Endothelial cell of umbilical vein (primary cell): ENCODE data around the gene EMC7. TPM values are rescaled to one million over a fixed set of nuclear protein-coding genes. Genes with fewer than 3 reads are reported as not detected.

Experiments
- BruUV-seq: library from RNA; stranded (reverse); fragments of 400-500 nt; replicated peaks from 2 replicates; lab custom pipeline; 2021; lab: Mats Ljungman, UMichigan
- CTCF ChIA-PET: fragments of 300-600, 350-600 bp; sonication (Branson Sonifier 250); formaldehyde crosslinking; loops from one replicate; lab custom pipeline; 2021; ENCODE audit warnings: antibody characterized with exemption, inconsistent platforms; lab: Charles Lee
- POLR2A ChIA-PET: fragments of 300-600, 350-600 bp; sonication (Branson Sonifier 250); formaldehyde crosslinking; loops from one replicate; lab custom pipeline; 2021; ENCODE audit warnings: antibody characterized with exemption, inconsistent platforms; lab: Charles Lee
- DNase-seq: peaks from one replicate; pipeline ENCODE4 v3.0.0-alpha.2; 2011; ENCODE audit warnings: low read depth, low spot score
- FAIRE-seq: peaks from 2 replicates; lab custom pipeline; 2011; peaks lifted over from hg19 to GRCh38; lab: Jason Lieb, UNC
- H2AFZ ChIP-seq: 2 replicates; pipeline ENCODE4 v1.6.0; 2012; ENCODE audit warnings: low read depth, low read length, control low read depth, inconsistent platforms
- H3K27ac ChIP-seq: 2 replicates; pipeline ENCODE4 v1.5.1; 2011; ENCODE audit warnings: low read depth, mild to moderate bottlenecking, control low read depth, low read length, moderate library complexity; ENCODE audit not compliant: insufficient read depth
- H3K27me3 ChIP-seq, 2 experiments: 2 replicates each; pipeline versions ENCODE4 v1.6.0 to v1.6.1; 2011; ENCODE audit warnings: low read length in 2 of 2, mixed read lengths in 1 of 2; ENCODE audit not compliant: control insufficient read depth in 2 of 2, insufficient read depth in 2 of 2
- H3K36me3 ChIP-seq, 2 experiments: 2 replicates in 1 of 2; 3 replicates in 1 of 2; pipeline ENCODE4 v1.5.1; 2011; ENCODE audit warnings: low read length in 2 of 2, mild to moderate bottlenecking in 1 of 2, moderate library complexity in 1 of 2; ENCODE audit not compliant: control insufficient read depth in 2 of 2, insufficient read depth in 2 of 2; ENCODE audit errors: extremely low read depth in 1 of 2
- H3K4me1 ChIP-seq: 3 replicates; pipeline ENCODE4 v1.5.1; 2011; ENCODE audit warnings: mild to moderate bottlenecking, low read length; ENCODE audit not compliant: control insufficient read depth, insufficient read depth; ENCODE audit errors: extremely low read depth
- H3K4me2 ChIP-seq: 2 replicates; pipeline ENCODE4 v1.6.1; 2011; ENCODE audit warnings: low read length, control low read depth, mixed read lengths; ENCODE audit not compliant: insufficient read depth
- H3K4me3 ChIP-seq, 3 experiments: fragments of 200-600 bp in 1 of 3; sonication (generic), shearing (Covaris generic) in 1 of 3; replicated peaks in 1 of 3; 2 replicates each; pipeline ENCODE4 v1.5.1; 2011 to 2016; ENCODE audit warnings: control low read depth in 3 of 3, low read length in 3 of 3, mild to moderate bottlenecking in 2 of 3, inconsistent platforms in 1 of 3, low read depth in 1 of 3, moderate library complexity in 1 of 3; ENCODE audit not compliant: insufficient read depth in 1 of 3
- H3K79me2 ChIP-seq: 2 replicates; pipeline ENCODE4 v1.6.0; 2012; ENCODE audit warnings: low read length, inconsistent platforms; ENCODE audit not compliant: control insufficient read depth, insufficient read depth
- H3K9ac ChIP-seq: replicated peaks from 2 replicates; pipeline ENCODE3; 2011; ENCODE audit warnings: low read length, control low read depth; ENCODE audit not compliant: insufficient read depth; ENCODE audit errors: extremely low read depth
- H3K9me1 ChIP-seq: replicated peaks from 3 replicates; pipeline ENCODE4 v1.6.0; 2011; ENCODE audit warnings: mild to moderate bottlenecking, low read length; ENCODE audit not compliant: control insufficient read depth, insufficient read depth; ENCODE audit errors: extremely low read depth
- H3K9me3 ChIP-seq: replicated peaks from 2 replicates; pipeline ENCODE4 v1.5.1; 2012; ENCODE audit warnings: low read length, inconsistent platforms; ENCODE audit not compliant: control insufficient read depth, insufficient read depth
- H4K20me1 ChIP-seq: replicated peaks from 2 replicates; pipeline ENCODE3; 2011; ENCODE audit warnings: mild to moderate bottlenecking, low read length; ENCODE audit not compliant: control insufficient read depth, insufficient read depth; ENCODE audit errors: extremely low read depth
- FOS ChIP-seq: IDR thresholded peaks from 2 replicates; pipeline ENCODE4 v1.6.1; 2011; ENCODE audit warnings: mild to moderate bottlenecking, low read length, moderate library complexity, borderline replicate concordance; ENCODE audit not compliant: insufficient read depth
- GATA2 ChIP-seq: IDR thresholded peaks from 2 replicates; pipeline ENCODE4 v1.7.0; 2011; ENCODE audit warnings: low read depth, mild to moderate bottlenecking, moderate library complexity, mixed read lengths, low read length; ENCODE audit not compliant: insufficient read length, insufficient read depth
- JUN ChIP-seq: IDR thresholded peaks from 2 replicates; pipeline ENCODE4 v1.6.1; 2011; ENCODE audit warnings: borderline replicate concordance, low read depth; ENCODE audit not compliant: insufficient read length, insufficient read depth
- MYC ChIP-seq: IDR thresholded peaks from one replicate; pipeline ENCODE4 v1.6.1; 2011; ENCODE audit warnings: mild to moderate bottlenecking, low read depth, low read length
- POLR2A ChIP-seq: IDR thresholded peaks from 2 replicates; pipeline ENCODE4 v1.6.1; 2012; ENCODE audit warnings: low read depth, mild to moderate bottlenecking, control low read depth, low read length
- POLR2AphosphoS5 ChIP-seq: IDR thresholded peaks from 2 replicates; pipeline ENCODE4 v1.6.1; 2012; ENCODE audit warnings: low read depth, mild to moderate bottlenecking, control low read depth, low read length, moderate library complexity; ENCODE audit not compliant: insufficient read depth
- dilution Hi-C: fragments of 300-500 bp; cut with MboI; formaldehyde crosslinking; loops from one replicate; pipeline ENCODE4 v1.15.0; 2019; ENCODE audit warnings: low sequenced_read_pairs; ENCODE audit not compliant: extremely low pct_ligation_motif_present
- intact Hi-C: fragments of 100-400 bp; cut with micrococcal nuclease; formaldehyde crosslinking; loops from one replicate; pipeline ENCODE4 v1.10.0; 2022
- polyA plus RNA-seq, 4 experiments: library from polyadenylated mRNA; depleted of rRNA in 3 of 4; stranded (reverse) in 3 of 4; unstranded in 1 of 4; fragments of >200 nt; gene quantifications; 2 replicates each; pipeline versions ENCODE4 v1.2.1 to v1.2.3, GENCODE V29; 2011 to 2012; ENCODE audit warnings: missing spikeins in 1 of 4
- total RNA-seq: library from RNA; stranded (reverse); gene quantifications from 2 replicates; pipeline ENCODE4 v1.2.3, GENCODE V29; 2021
- TF ChIP-seq, protein P1 (sequence below), 2 donors: IDR thresholded peaks; 1 replicate in 1 of 2; 2 replicates in 1 of 2; pipeline ENCODE4 v1.5.1; 2011; ENCODE audit warnings: low read length in 2 of 2, mild to moderate bottlenecking in 2 of 2, moderate library complexity in 2 of 2, control low read depth in 1 of 2, inconsistent platforms in 1 of 2, low read depth in 1 of 2; ENCODE audit not compliant: insufficient read depth in 1 of 2; ENCODE audit errors: extremely low read depth in 1 of 2

The EMC7 gene
- total and polyA plus RNA-seq, 2 donors (not counting 3 experiments of a cell fraction or from before 2014, with no cell fraction given), result 57.0 to 70.6 TPM

DNA sequence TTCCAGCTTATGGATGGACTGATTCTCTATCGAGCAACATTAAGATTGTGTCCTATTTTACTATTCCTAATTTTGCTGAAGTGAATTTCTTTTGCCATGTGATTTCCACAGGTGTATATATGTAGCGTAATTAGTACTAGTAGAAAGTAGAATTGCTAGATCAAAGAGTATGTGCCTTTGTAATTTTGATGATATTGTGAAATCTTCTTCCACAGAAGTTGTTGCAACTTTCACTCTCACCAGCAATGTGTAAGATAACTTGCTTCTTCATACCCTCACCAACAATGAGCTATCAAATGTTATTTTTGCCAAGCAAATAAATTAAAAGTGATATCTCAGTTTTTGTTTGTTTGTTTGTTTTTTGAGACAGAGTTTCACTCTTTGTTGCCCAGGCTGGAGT is 5.7 kb upstream of the EMC7 start:
- intact Hi-C loops, result loop anchor here (10.0 kb wide), 1 partner anchor 327 kb away; the partner anchor contains the start of gene GOLGA8A
- dilution Hi-C loops, result no loop called here
- H3K27ac ChIP-seq, result no peak overlapping the region
- H3K9me1 ChIP-seq, result no peaks in the 10 kb centered on the region
- no peak overlapping the region for H2AFZ ChIP-seq
- H3K36me3 ChIP-seq, result no peaks in the 10 kb centered on the region
- peaks cover 6% of the 10 kb centered on the region for H3K4me1 ChIP-seq
- BruUV-seq, result no TSS peak
- CTCF ChIA-PET, result interaction anchor here (0.9 to 2.2 kb wide), 2 partner anchors 102 to 105 kb away, joined by 3 to 14 read pairs; partner anchors contain the start of gene KATNBL1
- H3K9me3 ChIP-seq, result no peaks in the 10 kb centered on the region
- POLR2A ChIA-PET, result no interaction called here
- no peaks in the 10 kb centered on the region for H4K20me1 ChIP-seq
- FAIRE-seq (no peak), DNase-seq (no peak)
- no peak overlapping the region for H3K4me3 ChIP-seq
- TF ChIP-seq POLR2A (no peak), MYC (no peak), GATA2 (no peak)
- no peaks in the 10 kb centered on the region for H3K27me3 ChIP-seq
- H3K4me2 ChIP-seq, result no peak overlapping the region
- no peak overlapping the region for H3K9ac ChIP-seq
- H3K79me2 ChIP-seq, result no peaks in the 10 kb centered on the region

DNA sequence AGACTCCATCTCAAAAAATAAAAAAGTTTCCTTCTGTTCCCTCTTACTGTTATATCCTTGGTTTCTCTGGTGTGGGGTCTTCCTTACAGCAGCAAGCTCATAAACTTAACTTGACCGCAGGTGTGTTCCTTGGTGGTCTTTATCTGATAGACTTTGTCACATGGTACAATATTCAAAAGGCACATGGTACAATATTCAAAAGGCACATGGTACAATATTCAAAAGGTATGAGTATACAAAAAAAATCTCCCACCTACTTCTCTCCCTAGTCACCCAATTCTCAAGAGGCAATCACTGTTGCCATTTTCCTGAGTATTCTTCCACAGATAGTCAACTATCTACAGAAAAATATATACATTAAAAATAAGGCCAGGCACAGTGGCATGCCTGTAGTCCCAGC is 4.8 kb upstream of the EMC7 start:
- no peaks in the 10 kb centered on the region for H4K20me1 ChIP-seq
- H3K4me2 ChIP-seq, result no peak overlapping the region
- DNase-seq (no peak), FAIRE-seq (no peak)
- no peaks in the 10 kb centered on the region for H3K27me3 ChIP-seq
- no peaks in the 10 kb centered on the region for H3K36me3 ChIP-seq
- peaks cover 6% of the 10 kb centered on the region for H3K4me1 ChIP-seq
- peaks cover 2% of the 10 kb centered on the region for H3K79me2 ChIP-seq
- ChIA-PET POLR2A (no interaction called here), CTCF (interaction anchor here (0.9 to 2.2 kb wide), 2 partner anchors 103 to 105 kb away, joined by 3 to 14 read pairs; partner anchors contain the start of gene KATNBL1)
- dilution Hi-C loops (no loop called here), intact Hi-C loops (loop anchor here (10.0 kb wide), 1 partner anchor 328 kb away; the partner anchor contains the start of gene GOLGA8A)
- no peaks in the 10 kb centered on the region for H3K9me3 ChIP-seq
- no peak overlapping the region for H2AFZ ChIP-seq
- no TSS peak for BruUV-seq
- TF ChIP-seq GATA2 (no peak), FOS (no peak), MYC (no peak), JUN (no peak), POLR2AphosphoS5 (no peak)
- TF ChIP-seq, protein P1, sequence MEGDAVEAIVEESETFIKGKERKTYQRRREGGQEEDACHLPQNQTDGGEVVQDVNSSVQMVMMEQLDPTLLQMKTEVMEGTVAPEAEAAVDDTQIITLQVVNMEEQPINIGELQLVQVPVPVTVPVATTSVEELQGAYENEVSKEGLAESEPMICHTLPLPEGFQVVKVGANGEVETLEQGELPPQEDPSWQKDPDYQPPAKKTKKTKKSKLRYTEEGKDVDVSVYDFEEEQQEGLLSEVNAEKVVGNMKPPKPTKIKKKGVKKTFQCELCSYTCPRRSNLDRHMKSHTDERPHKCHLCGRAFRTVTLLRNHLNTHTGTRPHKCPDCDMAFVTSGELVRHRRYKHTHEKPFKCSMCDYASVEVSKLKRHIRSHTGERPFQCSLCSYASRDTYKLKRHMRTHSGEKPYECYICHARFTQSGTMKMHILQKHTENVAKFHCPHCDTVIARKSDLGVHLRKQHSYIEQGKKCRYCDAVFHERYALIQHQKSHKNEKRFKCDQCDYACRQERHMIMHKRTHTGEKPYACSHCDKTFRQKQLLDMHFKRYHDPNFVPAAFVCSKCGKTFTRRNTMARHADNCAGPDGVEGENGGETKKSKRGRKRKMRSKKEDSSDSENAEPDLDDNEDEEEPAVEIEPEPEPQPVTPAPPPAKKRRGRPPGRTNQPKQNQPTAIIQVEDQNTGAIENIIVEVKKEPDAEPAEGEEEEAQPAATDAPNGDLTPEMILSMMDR (IDR thresholded peaks at IDR 0.05; ENCODE audit: extremely low read depth in 1 of 2, insufficient read depth in 1 of 2, low read depth in 1 of 2, low read length in 2 of 2), result no peak
- no peak overlapping the region for H3K4me3 ChIP-seq
- H3K27ac ChIP-seq, result no peak overlapping the region
- H3K9me1 ChIP-seq, result no peaks in the 10 kb centered on the region
- no peak overlapping the region for H3K9ac ChIP-seq
